Suprapubic skin (tissue), 4 donors: ENCODE data around the gene GMDS.

ENCODE experiments used
- EP300 ChIP-seq: sonication (generic); formaldehyde crosslinking; IDR thresholded peaks from one replicate; pipeline ENCODE4 v1.6.1; 2017; ENCODE audit warnings: antibody characterized with exemption
- POLR2A ChIP-seq, 2 donors: fragments of 450-650 bp; IDR thresholded peaks; one replicate each; pipeline ENCODE4 v1.6.1; 2017; ENCODE audit warnings: antibody characterized with exemption in 2 of 2, mild to moderate bottlenecking in 2 of 2, moderate library complexity in 2 of 2
- POLR2AphosphoS5 ChIP-seq, 3 donors: sonication (generic); formaldehyde crosslinking; IDR thresholded peaks; one replicate each; pipeline ENCODE4 v1.6.1; 2017; ENCODE audit warnings: antibody characterized with exemption in 3 of 3
- TF ChIP-seq, protein P1 (sequence below), 2 donors: fragments of 200-600 bp in 1 of 2; fragments of 450-650 bp in 1 of 2; sonication (generic) in 1 of 2; IDR thresholded peaks; one replicate each; pipeline ENCODE4 v1.5.1; 2016 to 2019; ENCODE audit warnings: antibody characterized with exemption in 2 of 2, mild to moderate bottlenecking in 1 of 2, moderate library complexity in 1 of 2

DNA sequence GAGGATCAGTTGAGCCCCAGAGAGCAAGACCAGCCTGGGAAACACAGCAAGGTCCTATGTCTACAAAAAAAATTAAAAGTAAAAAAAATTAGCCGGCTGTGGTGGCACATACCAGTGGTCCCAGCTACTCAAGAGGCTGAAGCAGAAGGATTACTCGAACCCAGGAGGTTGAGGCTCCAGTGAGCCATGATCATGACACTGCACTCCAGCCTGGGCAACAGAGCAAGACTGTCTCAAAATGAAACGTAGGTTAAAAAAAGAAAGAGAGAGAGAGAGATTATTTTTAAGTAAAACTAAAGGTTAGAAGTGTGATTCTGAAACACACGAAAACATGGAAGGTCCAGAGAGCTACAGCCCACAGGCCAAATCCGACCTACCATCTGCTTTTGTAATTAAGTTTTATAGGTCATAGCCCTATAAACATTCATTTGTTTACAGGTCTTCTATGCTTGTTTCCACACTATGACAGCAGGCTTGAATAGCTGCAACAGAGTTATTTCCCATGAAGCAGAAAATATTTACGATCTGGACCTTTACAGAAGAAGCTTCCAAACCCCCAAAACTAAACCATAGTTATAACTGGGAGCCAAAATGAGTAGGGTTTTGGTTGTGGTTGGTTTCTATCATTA lies 279.7 kb downstream of the GMDS start:
- TF ChIP-seq POLR2A (IDR thresholded peaks at IDR 0.05) = no peak
- TF ChIP-seq, protein P1, sequence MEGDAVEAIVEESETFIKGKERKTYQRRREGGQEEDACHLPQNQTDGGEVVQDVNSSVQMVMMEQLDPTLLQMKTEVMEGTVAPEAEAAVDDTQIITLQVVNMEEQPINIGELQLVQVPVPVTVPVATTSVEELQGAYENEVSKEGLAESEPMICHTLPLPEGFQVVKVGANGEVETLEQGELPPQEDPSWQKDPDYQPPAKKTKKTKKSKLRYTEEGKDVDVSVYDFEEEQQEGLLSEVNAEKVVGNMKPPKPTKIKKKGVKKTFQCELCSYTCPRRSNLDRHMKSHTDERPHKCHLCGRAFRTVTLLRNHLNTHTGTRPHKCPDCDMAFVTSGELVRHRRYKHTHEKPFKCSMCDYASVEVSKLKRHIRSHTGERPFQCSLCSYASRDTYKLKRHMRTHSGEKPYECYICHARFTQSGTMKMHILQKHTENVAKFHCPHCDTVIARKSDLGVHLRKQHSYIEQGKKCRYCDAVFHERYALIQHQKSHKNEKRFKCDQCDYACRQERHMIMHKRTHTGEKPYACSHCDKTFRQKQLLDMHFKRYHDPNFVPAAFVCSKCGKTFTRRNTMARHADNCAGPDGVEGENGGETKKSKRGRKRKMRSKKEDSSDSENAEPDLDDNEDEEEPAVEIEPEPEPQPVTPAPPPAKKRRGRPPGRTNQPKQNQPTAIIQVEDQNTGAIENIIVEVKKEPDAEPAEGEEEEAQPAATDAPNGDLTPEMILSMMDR (IDR thresholded peaks at IDR 0.05) = no peak
- no peak for TF ChIP-seq EP300
- no peak for TF ChIP-seq POLR2AphosphoS5 (IDR thresholded peaks at IDR 0.05)
